PFSK-1 (cell line): ENCODE data around the gene CDCA7.

Source experiments
- FOXP2 ChIP-seq: optimal IDR thresholded peaks from 2 replicates; pipeline ENCODE3; 2011; ENCODE audit warnings: borderline replicate concordance, control low read depth, inconsistent platforms; ENCODE audit not compliant: insufficient read depth; ENCODE audit errors: extremely low read length, extremely low read depth
- POLR2AphosphoS5 ChIP-seq: IDR thresholded peaks from 2 replicates; pipeline ENCODE4 v1.6.1; 2012; ENCODE audit warnings: low read depth, mild to moderate bottlenecking, control low read depth, low read length, moderate library complexity
- SIN3A ChIP-seq: IDR thresholded peaks from 2 replicates; pipeline ENCODE4 v1.6.1; 2012; ENCODE audit warnings: mild to moderate bottlenecking, low read length, moderate library complexity, borderline replicate concordance; ENCODE audit not compliant: insufficient read depth
- TAF1 ChIP-seq: IDR thresholded peaks from 2 replicates; pipeline ENCODE4 v1.6.1; 2012; ENCODE audit warnings: low read length, control low read depth, borderline replicate concordance; ENCODE audit not compliant: insufficient read depth
- TF ChIP-seq, protein P1 (sequence below), 2 experiments: IDR thresholded peaks; 2 replicates each; pipeline versions ENCODE4 v1.6.1 to v1.8.0; 2011 to 2012; ENCODE audit warnings: low read depth in 2 of 2, low read length in 2 of 2, control low read depth in 1 of 2, inconsistent platforms in 1 of 2, mild to moderate bottlenecking in 1 of 2, moderate library complexity in 1 of 2; ENCODE audit not compliant: insufficient read depth in 1 of 2

GRCh38 chr2:173359231-173359630 lies 4.6 kb downstream of the CDCA7 start:
- TF ChIP-seq POLR2AphosphoS5 (no peak), TAF1 (no peak), SIN3A (no peak), FOXP2 (no peak)
- TF ChIP-seq, protein P1, sequence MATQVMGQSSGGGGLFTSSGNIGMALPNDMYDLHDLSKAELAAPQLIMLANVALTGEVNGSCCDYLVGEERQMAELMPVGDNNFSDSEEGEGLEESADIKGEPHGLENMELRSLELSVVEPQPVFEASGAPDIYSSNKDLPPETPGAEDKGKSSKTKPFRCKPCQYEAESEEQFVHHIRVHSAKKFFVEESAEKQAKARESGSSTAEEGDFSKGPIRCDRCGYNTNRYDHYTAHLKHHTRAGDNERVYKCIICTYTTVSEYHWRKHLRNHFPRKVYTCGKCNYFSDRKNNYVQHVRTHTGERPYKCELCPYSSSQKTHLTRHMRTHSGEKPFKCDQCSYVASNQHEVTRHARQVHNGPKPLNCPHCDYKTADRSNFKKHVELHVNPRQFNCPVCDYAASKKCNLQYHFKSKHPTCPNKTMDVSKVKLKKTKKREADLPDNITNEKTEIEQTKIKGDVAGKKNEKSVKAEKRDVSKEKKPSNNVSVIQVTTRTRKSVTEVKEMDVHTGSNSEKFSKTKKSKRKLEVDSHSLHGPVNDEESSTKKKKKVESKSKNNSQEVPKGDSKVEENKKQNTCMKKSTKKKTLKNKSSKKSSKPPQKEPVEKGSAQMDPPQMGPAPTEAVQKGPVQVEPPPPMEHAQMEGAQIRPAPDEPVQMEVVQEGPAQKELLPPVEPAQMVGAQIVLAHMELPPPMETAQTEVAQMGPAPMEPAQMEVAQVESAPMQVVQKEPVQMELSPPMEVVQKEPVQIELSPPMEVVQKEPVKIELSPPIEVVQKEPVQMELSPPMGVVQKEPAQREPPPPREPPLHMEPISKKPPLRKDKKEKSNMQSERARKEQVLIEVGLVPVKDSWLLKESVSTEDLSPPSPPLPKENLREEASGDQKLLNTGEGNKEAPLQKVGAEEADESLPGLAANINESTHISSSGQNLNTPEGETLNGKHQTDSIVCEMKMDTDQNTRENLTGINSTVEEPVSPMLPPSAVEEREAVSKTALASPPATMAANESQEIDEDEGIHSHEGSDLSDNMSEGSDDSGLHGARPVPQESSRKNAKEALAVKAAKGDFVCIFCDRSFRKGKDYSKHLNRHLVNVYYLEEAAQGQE (IDR thresholded peaks at IDR 0.05; ENCODE audit: insufficient read depth in 1 of 2, low read depth in 2 of 2, low read length in 2 of 2) = no peak
